Memory B cell (primary cell): ENCODE data around the gene USP6NL.
A peak's percentile ranks its signal among the peaks of the same experiment; 100 is the strongest.
"Not testable (repeated sequence)": the region's sequence is repeated elsewhere in the genome, so short reads cannot be mapped to it uniquely, and the experiment has no call there.

Experiments
- ATAC-seq: fragments of 150-1000 bp; cut with Tn5 transposase; 2 replicates; pipeline ENCODE4 v1.10.0; 2021; ENCODE audit warnings: low read depth, mild to moderate bottlenecking, moderate library complexity
- DNase-seq, 2 donors: peaks; one replicate each; pipeline ENCODE4 v3.0.0; 2022; ENCODE audit warnings: low spot score in 2 of 2
- H3K27ac Mint-ChIP-seq: one replicate; pipeline ENCODE4 v1.8.0; 2022; ENCODE audit warnings: mild to moderate bottlenecking, moderate library complexity, mixed read lengths
- H3K27me3 Mint-ChIP-seq: one replicate; pipeline ENCODE4 v1.8.0; 2022; ENCODE audit warnings: mixed read lengths
- H3K36me3 Mint-ChIP-seq: one replicate; pipeline ENCODE4 v1.8.0; 2022; ENCODE audit warnings: mild to moderate bottlenecking, mixed read lengths
- H3K4me1 Mint-ChIP-seq: one replicate; pipeline ENCODE4 v1.8.0; 2022; ENCODE audit warnings: mixed read lengths
- H3K4me3 Mint-ChIP-seq: one replicate; pipeline ENCODE4 v1.8.0; 2022; ENCODE audit warnings: mild to moderate bottlenecking, moderate library complexity, mixed read lengths
- H3K9me3 Mint-ChIP-seq: one replicate; pipeline ENCODE4 v1.8.0; 2022; ENCODE audit warnings: mixed read lengths

The USP6NL gene

DNA sequence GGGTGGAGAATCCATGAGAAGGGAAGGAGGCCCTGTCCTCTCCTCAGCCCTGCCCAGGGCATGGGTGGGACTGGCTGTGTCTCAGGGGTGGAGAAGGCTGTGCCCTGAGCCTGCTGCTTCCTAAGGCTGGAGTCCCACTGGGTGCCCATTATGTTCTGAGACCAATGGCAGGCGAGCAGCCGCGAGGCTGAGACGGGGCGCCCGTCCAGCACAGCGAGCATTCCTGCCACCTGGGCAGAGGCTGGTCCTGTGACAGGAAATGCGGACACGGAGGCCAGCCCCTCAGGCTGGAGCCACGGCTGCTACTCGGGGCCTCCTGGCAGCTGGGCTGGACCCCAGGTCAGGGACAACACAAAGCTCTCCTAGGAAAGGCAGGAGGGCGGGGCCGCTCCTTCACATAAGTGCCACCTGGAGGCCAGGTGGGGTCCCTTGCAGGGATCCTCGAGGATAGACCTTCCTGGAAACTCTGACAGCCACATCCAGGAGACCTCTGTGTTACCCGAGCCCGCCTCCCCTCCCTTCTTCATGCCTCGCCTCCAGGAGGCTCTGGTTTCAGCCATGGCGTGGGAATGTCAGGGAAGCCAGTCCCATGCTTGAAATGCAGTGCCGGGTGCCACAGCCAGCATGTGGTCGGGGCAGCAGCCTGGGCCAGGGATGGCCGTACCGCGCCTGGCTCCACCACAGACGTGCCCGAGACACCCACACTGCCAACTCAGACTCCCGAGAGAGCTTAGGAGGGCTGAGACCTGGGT lies 173.9 kb downstream of the USP6NL start:
- H3K36me3 Mint-ChIP-seq: no peaks in the 10 kb centered on the region
- H3K27me3 Mint-ChIP-seq: peaks cover 8% of the 10 kb centered on the region
- H3K4me3 Mint-ChIP-seq: no peak overlapping the region
- H3K9me3 Mint-ChIP-seq: no peaks in the 10 kb centered on the region
- H3K27ac Mint-ChIP-seq: no peak overlapping the region
- DNase-seq (no peak), ATAC-seq (no peak)
- H3K4me1 Mint-ChIP-seq: peaks cover 8% of the 10 kb centered on the region

GRCh38 chr10:11436445-11436844 lies 175.0 kb downstream of the USP6NL start:
- H3K4me3 Mint-ChIP-seq, ATAC-seq, DNase-seq, H3K9me3 Mint-ChIP-seq, H3K4me1 Mint-ChIP-seq, H3K36me3 Mint-ChIP-seq, H3K27me3 Mint-ChIP-seq, H3K27ac Mint-ChIP-seq: not testable (repeated sequence)

DNA sequence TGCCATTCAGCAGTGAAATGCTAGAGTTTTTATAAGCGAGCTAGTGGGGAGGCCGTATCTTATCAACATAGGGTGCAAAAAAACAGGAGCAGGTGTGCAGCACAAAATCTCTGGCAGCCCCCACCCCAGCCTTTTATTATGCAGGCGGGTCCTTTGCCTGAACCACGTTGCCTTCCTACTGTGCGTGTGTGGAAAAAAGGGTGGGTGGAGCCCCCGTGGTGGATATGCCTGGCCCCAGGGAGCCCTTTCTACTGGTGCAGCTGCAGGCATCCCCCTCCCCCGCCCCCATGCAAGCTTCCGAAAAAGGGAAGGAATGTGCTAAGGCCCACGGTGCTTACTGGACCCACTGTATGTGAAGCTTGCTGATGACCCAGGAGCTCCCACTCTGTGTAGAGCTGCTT lies 175.9 kb downstream of the USP6NL start:
- Mint-ChIP-seq H3K4me3 (no peak overlapping the region), H3K9me3 (no peaks in the 10 kb centered on the region), H3K27ac (no peak overlapping the region), H3K4me1 (peaks cover 6% of the 10 kb centered on the region), H3K36me3 (no peaks in the 10 kb centered on the region), H3K27me3 (peaks cover 6% of the 10 kb centered on the region)
- DNase-seq: no peak
- ATAC-seq: no peak

GRCh38 chr10:11434324-11434723 lies 177.1 kb downstream of the USP6NL start:
- DNase-seq (no peak), ATAC-seq (no peak)
- H3K27ac Mint-ChIP-seq: no peak overlapping the region
- peaks cover 6% of the 10 kb centered on the region for H3K27me3 Mint-ChIP-seq
- no peak overlapping the region for H3K4me3 Mint-ChIP-seq
- no peaks in the 10 kb centered on the region for H3K9me3 Mint-ChIP-seq
- no peaks in the 10 kb centered on the region for H3K36me3 Mint-ChIP-seq
- H3K4me1 Mint-ChIP-seq: no peaks in the 10 kb centered on the region

- Mint-ChIP-seq H3K27ac (no peak overlapping the region), H3K4me3 (no peak overlapping the region), H3K4me1 (no peaks in the 10 kb centered on the region), H3K27me3 (peaks cover 4% of the 10 kb centered on the region), H3K36me3 (no peaks in the 10 kb centered on the region), H3K9me3 (no peaks in the 10 kb centered on the region)
- DNase-seq (no peak), ATAC-seq (no peak)
Measured at GRCh38 chr10:11433657-11434056, 177.8 kb downstream of the USP6NL start.

DNA sequence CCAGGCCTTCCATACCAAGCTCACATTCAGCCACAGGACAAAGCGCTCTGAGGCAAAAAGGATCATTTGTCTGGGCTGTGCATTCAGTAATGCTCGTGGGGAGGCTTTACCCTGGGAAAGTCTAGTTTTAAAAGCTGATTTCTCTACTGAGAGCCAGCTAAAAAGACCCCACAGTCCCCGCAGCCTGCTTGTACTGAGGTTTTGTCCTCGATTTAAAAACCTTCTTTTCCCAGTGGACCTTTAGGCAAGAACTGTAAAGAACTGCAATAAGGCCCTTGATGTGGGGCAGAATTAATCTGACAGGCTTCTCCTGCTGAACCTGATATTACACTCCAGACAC lies 180.3 kb downstream of the USP6NL start:
- no peaks in the 10 kb centered on the region for H3K4me1 Mint-ChIP-seq
- DNase-seq (no peak), ATAC-seq (no peak)
- H3K9me3 Mint-ChIP-seq: peaks cover 2% of the 10 kb centered on the region
- H3K27ac Mint-ChIP-seq: no peak overlapping the region
- no peak overlapping the region for H3K4me3 Mint-ChIP-seq
- no peaks in the 10 kb centered on the region for H3K27me3 Mint-ChIP-seq
- no peaks in the 10 kb centered on the region for H3K36me3 Mint-ChIP-seq

DNA sequence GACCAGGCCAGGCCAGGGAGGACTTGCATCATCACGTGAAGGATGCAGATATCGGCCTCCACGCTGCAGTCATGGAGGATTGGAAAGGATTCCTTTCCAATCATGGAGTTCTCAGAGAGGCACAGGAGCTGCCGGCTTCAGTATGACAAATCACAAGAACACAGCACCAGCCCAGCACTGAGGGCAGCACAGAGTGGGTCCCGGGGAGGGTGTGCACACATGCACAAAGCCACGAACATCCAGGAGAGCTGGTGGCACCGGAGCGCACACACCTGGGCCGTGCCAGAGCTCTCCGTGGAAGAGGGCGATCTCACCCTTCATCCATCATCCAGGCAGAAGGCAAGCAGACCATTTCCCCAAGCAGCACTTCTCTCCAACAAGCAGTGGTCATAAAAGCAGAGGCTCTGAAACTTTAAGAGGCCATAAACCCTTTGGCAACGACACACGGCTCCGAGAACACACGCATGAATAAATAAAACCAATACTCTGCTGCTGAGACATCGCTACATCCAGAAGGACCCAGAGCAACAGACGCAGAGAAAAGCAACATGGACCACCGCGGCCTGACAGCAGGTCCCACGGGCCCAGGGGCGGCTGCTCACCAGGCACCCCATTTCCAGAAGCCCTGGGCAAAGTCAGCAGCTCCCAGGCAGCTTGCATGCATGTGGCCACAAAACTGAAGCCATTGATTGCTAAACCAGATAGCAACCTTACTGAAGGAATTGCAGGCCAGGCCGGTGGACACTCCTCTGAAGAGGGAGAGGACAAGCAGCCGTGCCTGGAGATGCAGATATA lies 180.8 kb downstream of the USP6NL start:
- DNase-seq (no peak), ATAC-seq (no peak)
- Mint-ChIP-seq H3K9me3 (peaks cover 5% of the 10 kb centered on the region), H3K4me1 (no peaks in the 10 kb centered on the region), H3K4me3 (no peak overlapping the region), H3K27me3 (no peaks in the 10 kb centered on the region), H3K27ac (no peak overlapping the region), H3K36me3 (peaks cover 2% of the 10 kb centered on the region)

DNA sequence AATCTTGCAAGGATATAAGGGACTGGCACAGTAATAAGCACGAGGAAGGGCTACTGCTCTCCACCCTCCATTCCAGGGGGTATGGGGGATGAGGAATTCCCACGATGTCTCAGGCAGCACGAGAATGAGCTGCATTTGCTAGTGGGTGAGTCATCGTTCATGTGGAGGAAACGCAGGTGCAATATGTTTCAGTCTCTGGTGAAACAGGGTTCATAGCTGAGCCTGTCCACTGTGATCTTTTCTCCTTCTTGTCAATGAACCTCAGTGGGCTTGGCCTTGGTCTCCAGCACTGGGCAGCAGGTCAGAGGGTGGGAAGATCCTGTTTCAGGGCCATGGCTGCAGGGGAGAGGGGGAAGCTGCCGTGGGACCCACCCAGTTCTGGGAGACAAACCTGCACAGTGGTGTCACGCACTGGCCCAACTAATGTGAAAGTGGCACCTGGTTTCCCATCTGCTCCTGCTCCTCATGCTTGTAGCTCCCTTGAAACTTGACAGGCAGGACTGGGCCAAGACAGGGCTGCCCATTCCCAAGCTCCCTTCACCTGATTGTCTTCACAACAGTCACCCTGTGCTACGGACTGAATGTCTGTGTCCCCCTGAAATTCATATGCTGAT lies 181.9 kb downstream of the USP6NL start:
- DNase-seq: no peak
- no peak overlapping the region for H3K27ac Mint-ChIP-seq
- peaks cover 5% of the 10 kb centered on the region for H3K9me3 Mint-ChIP-seq
- peaks cover 2% of the 10 kb centered on the region for H3K36me3 Mint-ChIP-seq
- H3K4me1 Mint-ChIP-seq: no peaks in the 10 kb centered on the region
- H3K27me3 Mint-ChIP-seq: no peaks in the 10 kb centered on the region
- no peak for ATAC-seq
- H3K4me3 Mint-ChIP-seq: no peak overlapping the region

DNA sequence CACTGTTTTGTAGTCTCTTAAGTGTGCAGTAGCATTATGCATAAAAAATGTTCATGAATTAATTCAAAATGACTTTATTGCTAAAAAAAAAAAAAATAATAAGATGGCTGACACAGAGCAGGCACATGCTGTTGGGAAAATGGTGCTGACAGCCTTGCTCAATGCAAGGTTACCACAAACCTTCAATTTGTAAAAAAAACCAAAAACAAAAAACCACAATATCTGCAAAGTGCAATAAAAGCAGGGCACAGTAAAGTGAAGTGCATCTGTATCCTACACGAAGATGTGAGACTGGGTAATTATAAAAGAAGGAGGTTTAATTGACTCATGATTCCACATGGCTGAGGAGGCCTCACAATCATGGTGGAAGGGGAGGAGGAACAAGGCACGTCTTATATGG lies 185.8 kb downstream of the USP6NL start:
- Mint-ChIP-seq H3K4me1 (no peaks in the 10 kb centered on the region), H3K4me3 (no peak overlapping the region), H3K9me3 (peaks cover 8% of the 10 kb centered on the region), H3K27ac (no peak overlapping the region), H3K27me3 (no peaks in the 10 kb centered on the region), H3K36me3 (peaks cover 2% of the 10 kb centered on the region)
- DNase-seq (no peak), ATAC-seq (no peak)

DNA sequence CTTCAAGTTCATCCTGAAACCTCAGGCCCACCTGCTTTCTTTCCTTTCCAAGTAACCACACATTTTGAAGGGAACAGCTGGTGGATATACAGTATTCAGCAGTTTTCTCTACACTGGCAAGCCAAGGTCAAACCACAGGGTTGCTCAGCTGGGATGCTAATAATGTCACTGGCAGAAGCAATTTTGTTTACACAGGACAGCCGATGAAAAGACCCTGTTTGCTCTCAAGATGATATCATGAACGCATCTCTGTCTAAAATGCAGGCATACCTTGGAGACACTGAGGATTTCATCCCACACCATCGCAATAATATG lies 186.2 kb downstream of the USP6NL start:
- Mint-ChIP-seq H3K27me3 (no peaks in the 10 kb centered on the region), H3K9me3 (peaks cover 9% of the 10 kb centered on the region), H3K4me3 (no peak overlapping the region), H3K27ac (no peak overlapping the region), H3K4me1 (no peaks in the 10 kb centered on the region), H3K36me3 (peaks cover 2% of the 10 kb centered on the region)
- DNase-seq (no peak), ATAC-seq (no peak)

GRCh38 chr10:11424456-11425295 lies 186.8 kb downstream of the USP6NL start:
- H3K27me3 Mint-ChIP-seq: no peaks in the 10 kb centered on the region
- H3K4me1 Mint-ChIP-seq: no peaks in the 10 kb centered on the region
- H3K9me3 Mint-ChIP-seq: peaks cover 14% of the 10 kb centered on the region
- ATAC-seq (peak; percentile 52), DNase-seq (no peak)
- peaks cover 2% of the 10 kb centered on the region for H3K36me3 Mint-ChIP-seq
- no peak overlapping the region for H3K27ac Mint-ChIP-seq
- no peak overlapping the region for H3K4me3 Mint-ChIP-seq

DNA sequence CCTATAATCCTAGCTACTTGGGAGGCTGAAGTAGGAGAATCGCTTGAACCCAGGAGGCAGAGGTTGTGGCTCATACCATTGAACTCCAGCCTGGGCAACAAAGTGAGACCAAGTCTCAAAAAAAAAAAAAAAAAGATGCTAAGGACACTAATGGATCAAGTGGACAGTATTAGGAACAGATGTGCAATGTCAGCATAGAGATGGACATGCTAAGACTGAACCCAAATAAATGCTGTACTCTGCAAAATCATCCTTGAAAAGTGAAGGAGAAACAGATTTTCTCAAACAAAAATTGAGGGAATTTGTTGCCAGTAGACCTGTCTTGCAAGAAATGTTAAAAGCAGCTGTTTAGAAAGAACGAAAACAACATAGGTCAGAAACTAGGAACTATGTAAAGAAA lies 194.5 kb downstream of the USP6NL start:
- no peaks in the 10 kb centered on the region for H3K27me3 Mint-ChIP-seq
- ATAC-seq (no peak), DNase-seq (no peak)
- H3K9me3 Mint-ChIP-seq: peaks cover 23% of the 10 kb centered on the region
- no peak overlapping the region for H3K27ac Mint-ChIP-seq
- H3K4me1 Mint-ChIP-seq: no peaks in the 10 kb centered on the region
- H3K4me3 Mint-ChIP-seq: no peak overlapping the region
- peaks cover 7% of the 10 kb centered on the region for H3K36me3 Mint-ChIP-seq

DNA sequence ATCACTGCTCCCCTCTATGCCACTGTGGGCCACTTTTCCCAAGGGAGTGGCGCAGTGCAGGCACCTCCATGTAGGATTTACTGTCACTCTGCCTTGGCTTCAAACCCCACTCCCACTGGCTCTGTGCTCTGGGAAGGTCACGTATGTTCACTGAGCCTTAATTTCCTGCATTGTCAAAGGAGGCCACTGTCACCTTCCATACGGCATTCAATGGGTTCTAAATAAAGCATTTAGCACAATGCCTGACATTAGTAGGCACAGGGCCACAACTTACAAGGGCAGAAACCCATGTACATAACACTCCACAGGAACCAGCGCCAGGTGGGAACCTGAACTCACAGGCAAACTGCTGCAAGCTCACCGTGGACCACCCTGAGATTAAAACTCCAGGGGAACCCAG lies 196.4 kb downstream of the USP6NL start:
- ATAC-seq: no peak
- peaks cover 3% of the 10 kb centered on the region for H3K4me1 Mint-ChIP-seq
- H3K27ac Mint-ChIP-seq: no peak overlapping the region

More for the DNA sequence above, 196.4 kb downstream of the USP6NL start:
- peaks cover 8% of the 10 kb centered on the region for H3K36me3 Mint-ChIP-seq
- no peaks in the 10 kb centered on the region for H3K27me3 Mint-ChIP-seq
- no peak overlapping the region for H3K4me3 Mint-ChIP-seq
- no peak for DNase-seq
- peaks cover 20% of the 10 kb centered on the region for H3K9me3 Mint-ChIP-seq
